AG04449 (cell line): ENCODE measurements around the gene IP6K1.

ENCODE experiments used
- CTCF ChIA-PET: fragments of 350-600 bp; formaldehyde crosslinking; extraction: SDS; loops from one replicate; lab custom pipeline; 2021; ENCODE audit warnings: antibody characterized with exemption; lab: Yijun Ruan, JAX
- POLR2A ChIA-PET: fragments of 400-600, 350-600 bp; formaldehyde crosslinking; extraction: SDS; loops from one replicate; lab custom pipeline; 2020; ENCODE audit warnings: antibody characterized with exemption, inconsistent platforms; lab: Yijun Ruan, JAX
- DNase-seq: peaks from one replicate; pipeline ENCODE4 v3.0.0-alpha.2; 2010; ENCODE audit warnings: low read depth, low spot score
- H3K4me3 ChIP-seq: 2 replicates; pipeline ENCODE4 v1.5.1; 2011; ENCODE audit warnings: low read depth, mild to moderate bottlenecking, control low read depth, low read length
- CTCF ChIP-seq: IDR thresholded peaks from one replicate; pipeline ENCODE4 v1.5.1; 2011; ENCODE audit warnings: mild to moderate bottlenecking, moderate library complexity, low read length, control low read depth, inconsistent platforms; ENCODE audit not compliant: insufficient read depth; ENCODE audit errors: missing control alignments

IP6K1 gene

DNA sequence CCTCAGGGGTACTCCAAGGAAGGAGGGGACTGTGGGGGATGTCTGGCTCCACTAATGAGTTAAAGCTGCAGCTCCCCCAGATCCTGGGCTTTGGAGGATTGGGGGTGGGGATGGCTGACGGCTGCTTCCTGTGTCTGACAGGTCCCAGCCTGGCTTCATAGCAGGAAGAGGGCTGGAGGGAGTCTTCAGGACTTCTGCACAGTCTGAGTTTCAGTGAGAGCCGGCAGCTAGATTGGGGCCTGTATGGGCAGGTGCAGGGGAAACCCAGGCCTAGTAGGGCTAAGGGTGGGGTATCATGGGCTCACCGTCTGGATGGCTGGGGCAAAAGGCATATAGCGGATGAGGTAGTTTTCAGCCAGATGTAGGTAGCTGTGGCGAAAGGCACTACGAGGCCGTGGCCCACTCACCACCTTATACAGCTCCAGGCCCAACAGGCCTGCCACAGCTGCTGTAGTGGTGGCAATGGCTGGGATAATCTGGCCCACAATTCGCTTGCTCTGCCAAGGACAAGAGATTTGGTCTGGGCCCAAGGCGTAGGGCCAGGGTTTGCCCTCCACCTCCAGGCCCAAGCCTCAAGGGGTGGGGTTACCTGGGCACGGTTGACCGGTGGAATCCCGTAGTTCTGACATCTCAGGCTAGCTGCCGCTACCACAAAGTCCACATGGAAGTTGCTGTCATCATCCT is 21.2 kb upstream of the IP6K1 start:
- POLR2A ChIA-PET: interaction anchor here (0.6 kb wide), 1 partner anchor 124 kb away, joined by 3 read pairs; no protein-coding TSS in a partner anchor
- CTCF ChIA-PET: interaction anchor here (0.7 to 12.8 kb wide), 3 partner anchors 26 to 101 kb away, joined by 3 to 507 read pairs (median 3); no protein-coding TSS in a partner anchor
- no peak for DNase-seq
- H3K4me3 ChIP-seq: no peak overlapping the region
- TF ChIP-seq CTCF: no peak

DNA sequence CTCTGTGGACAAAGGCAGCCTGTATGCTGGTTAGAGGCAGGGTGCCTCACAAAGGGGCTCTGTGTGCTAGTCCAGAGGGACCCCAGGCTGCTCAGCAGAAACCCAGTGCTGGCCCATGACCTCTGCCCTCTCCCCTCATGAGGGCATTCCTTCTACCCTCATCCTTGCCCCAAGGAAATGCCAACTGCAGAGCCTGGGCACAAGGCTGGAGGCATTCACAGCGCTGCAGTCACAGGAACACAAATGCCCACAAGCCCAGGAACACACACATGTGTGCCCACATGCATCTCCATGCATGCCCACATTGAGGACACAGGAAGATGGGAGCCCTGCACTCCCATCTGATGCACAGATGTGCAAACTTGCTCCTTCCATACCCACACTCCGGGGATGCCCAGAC is 20.5 kb upstream of the IP6K1 start:
- no peak for DNase-seq
- POLR2A ChIA-PET: no interaction called here
- H3K4me3 ChIP-seq: no peak overlapping the region
- CTCF ChIA-PET: interaction anchor here (1.4 to 12.8 kb wide), 3 partner anchors 9 to 101 kb away, joined by 3 to 507 read pairs (median 8); no protein-coding TSS in a partner anchor
- TF ChIP-seq CTCF: no peak

GRCh38 chr3:49805897-49806701 is 19.8 kb upstream of the IP6K1 start:
- no peak for TF ChIP-seq CTCF
- CTCF ChIA-PET: interaction anchor here (0.9 to 12.8 kb wide), 8 partner anchors 6 to 103 kb away, joined by 3 to 507 read pairs (median 6); partner anchors contain the start of genes IP6K1 and UBA7
- H3K4me3 ChIP-seq: peak overlapping the region; percentile 29
- DNase-seq: no peak
- POLR2A ChIA-PET: interaction anchor here (1.1 to 1.2 kb wide), 3 partner anchors 13 to 33 kb away, joined by 3 to 4 read pairs (median 3); partner anchors contain the start of gene IP6K1

GRCh38 chr3:49805367-49805782 is 19.0 kb upstream of the IP6K1 start:
- H3K4me3 ChIP-seq: peak overlapping the region; percentile 29; the same call in 1 of the 2 replicates
- ChIA-PET POLR2A (interaction anchor here (1.1 to 1.2 kb wide), 3 partner anchors 14 to 34 kb away, joined by 3 to 4 read pairs (median 3); partner anchors contain the start of gene IP6K1), CTCF (interaction anchor here (0.9 to 12.8 kb wide), 8 partner anchors 7 to 103 kb away, joined by 3 to 507 read pairs (median 6); partner anchors contain the start of genes IP6K1 and UBA7)
- peak; percentile 80 for DNase-seq
- no peak for TF ChIP-seq CTCF

DNA sequence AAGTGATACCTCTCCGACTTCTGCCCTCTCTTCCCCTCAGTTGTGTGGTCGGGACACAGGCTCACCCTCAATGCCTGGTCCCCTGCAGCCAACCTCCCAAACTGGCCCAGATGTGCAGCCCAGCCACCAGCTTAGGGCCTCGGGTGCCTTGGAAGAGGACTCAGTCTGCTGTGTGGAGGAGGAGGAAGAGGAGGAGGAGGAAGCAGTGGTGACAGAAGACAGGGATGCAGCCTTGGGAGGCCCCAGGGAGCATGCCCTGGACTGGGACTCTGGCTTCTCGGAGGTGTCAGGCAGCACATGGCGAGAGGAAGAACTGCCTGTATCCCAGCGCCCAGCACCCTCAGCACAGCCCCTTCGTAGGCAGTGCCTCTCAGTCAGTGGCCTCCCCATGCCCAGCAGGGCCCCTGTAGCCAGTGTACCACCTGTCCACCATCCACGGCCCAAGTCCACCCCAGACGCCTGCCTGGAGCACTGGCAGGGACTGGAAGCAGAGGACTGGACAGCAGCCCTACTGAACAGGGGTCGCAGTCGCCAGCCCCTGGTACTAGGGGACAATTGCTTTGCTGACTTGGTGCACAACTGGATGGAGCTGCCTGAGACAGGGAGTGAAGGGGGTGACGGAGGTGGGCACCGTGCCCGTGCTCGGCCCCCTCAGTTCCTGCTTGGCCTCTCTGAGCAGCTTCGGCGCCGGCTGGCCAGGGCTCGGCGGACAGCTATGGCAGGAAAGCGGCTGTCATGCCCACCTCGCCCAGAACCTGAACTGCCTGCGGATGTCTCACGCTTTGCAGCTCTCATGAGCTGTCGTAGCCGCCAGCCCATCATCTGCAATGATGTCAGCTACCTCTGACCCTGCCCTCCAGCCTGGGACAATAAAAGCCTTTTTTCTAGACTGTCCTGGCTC is 18.0 kb upstream of the IP6K1 start:
- peak overlapping the region; percentile 87 for H3K4me3 ChIP-seq
- CTCF ChIA-PET: interaction anchor here (0.9 to 12.8 kb wide), 8 partner anchors 8 to 104 kb away, joined by 3 to 507 read pairs (median 12); partner anchors contain the start of genes IP6K1 and UBA7
- TF ChIP-seq CTCF: no peak
- no peak for DNase-seq
- POLR2A ChIA-PET: interaction anchor here (1.1 to 2.1 kb wide), 4 partner anchors 9 to 18 kb away, joined by 3 to 8 read pairs (median 4); partner anchors contain the start of gene IP6K1
